H9 (cell line): ENCODE data around the gene ABCA7. TPM values are rescaled to one million over a fixed set of nuclear protein-coding genes. Genes with fewer than 3 reads are reported as not detected.
A peak's percentile ranks its signal among the peaks of the same experiment; 100 is the strongest.

Experiments used
- DNase-seq: peaks from one replicate; pipeline ENCODE4 v3.0.0-alpha.2; 2017
- H2AFZ ChIP-seq: one replicate; pipeline ENCODE4 v1.6.1; 2013; ENCODE audit warnings: mild to moderate bottlenecking, low read length, control low read depth, moderate library complexity
- H2AK5ac ChIP-seq: 2 replicates; pipeline ENCODE4 v1.6.1; 2013; ENCODE audit warnings: low read length, control low read depth, mixed read lengths; ENCODE audit not compliant: insufficient read length
- H2BK120ac ChIP-seq: one replicate; pipeline ENCODE4 v1.6.1; 2013; ENCODE audit warnings: low read depth, mild to moderate bottlenecking, low read length, control low read depth, inconsistent platforms; ENCODE audit not compliant: poor library complexity, severe bottlenecking
- H2BK12ac ChIP-seq: 2 replicates; pipeline ENCODE4 v1.6.1; 2013; ENCODE audit warnings: low read length, control low read depth, mixed read lengths, low read depth; ENCODE audit not compliant: insufficient read length
- H2BK15ac ChIP-seq: 2 replicates; pipeline ENCODE4 v1.6.1; 2013; ENCODE audit warnings: low read depth, low read length, control low read depth
- H2BK20ac ChIP-seq: one replicate; pipeline ENCODE4 v1.6.1; 2013; ENCODE audit warnings: low read depth, mild to moderate bottlenecking, low read length, control low read depth, inconsistent platforms; ENCODE audit not compliant: poor library complexity, severe bottlenecking
- H2BK5ac ChIP-seq: 2 replicates; pipeline ENCODE4 v1.6.1; 2013; ENCODE audit warnings: low read length, control low read depth, mixed read lengths; ENCODE audit not compliant: insufficient read length
- H3K14ac ChIP-seq: 2 replicates; pipeline ENCODE4 v1.6.1; 2013; ENCODE audit warnings: low read length, control low read depth; ENCODE audit not compliant: insufficient read depth
- H3K18ac ChIP-seq: 2 replicates; pipeline ENCODE4 v1.6.1; 2013; ENCODE audit warnings: low read depth, mild to moderate bottlenecking, mixed read lengths, low read length, control low read depth; ENCODE audit not compliant: insufficient read length
- H3K23ac ChIP-seq: 2 replicates; pipeline ENCODE4 v1.6.1; 2013; ENCODE audit warnings: low read length, control low read depth, mixed read lengths, low read depth; ENCODE audit not compliant: insufficient read length
- H3K23me2 ChIP-seq: 2 replicates; pipeline ENCODE4 v1.6.1; 2013; ENCODE audit warnings: low read depth, mild to moderate bottlenecking, mixed read lengths, low read length, control low read depth; ENCODE audit not compliant: insufficient read length, poor library complexity, severe bottlenecking
- H3K27ac ChIP-seq: 2 replicates; pipeline ENCODE4 v1.5.1; 2013; ENCODE audit warnings: low read length, control low read depth, mixed read lengths, low read depth; ENCODE audit not compliant: insufficient read length
- H3K27me3 ChIP-seq: 2 replicates; pipeline ENCODE4 v1.6.1; 2013; ENCODE audit warnings: low read length, control low read depth, inconsistent platforms; ENCODE audit not compliant: insufficient read depth
- H3K4ac ChIP-seq: 2 replicates; pipeline ENCODE4 v1.6.1; 2013; ENCODE audit warnings: low read depth, mild to moderate bottlenecking, control low read depth, inconsistent platforms, low read length, moderate library complexity
- H3K4me1 ChIP-seq: 2 replicates; pipeline ENCODE4 v1.6.1; 2013; ENCODE audit warnings: low read length, control low read depth, inconsistent platforms; ENCODE audit not compliant: insufficient read depth
- H3K4me2 ChIP-seq: 2 replicates; pipeline ENCODE4 v1.6.1; 2013; ENCODE audit warnings: low read length, control low read depth, mixed read lengths; ENCODE audit not compliant: insufficient read length, insufficient read depth
- H3K56ac ChIP-seq: 2 replicates; pipeline ENCODE4 v1.6.1; 2013; ENCODE audit warnings: low read depth, mild to moderate bottlenecking, mixed read lengths, low read length, control low read depth; ENCODE audit not compliant: insufficient read length
- H3K79me1 ChIP-seq: 2 replicates; pipeline ENCODE4 v1.6.1; 2013; ENCODE audit warnings: low read depth, mild to moderate bottlenecking, moderate library complexity, low read length, control low read depth, inconsistent platforms; ENCODE audit not compliant: insufficient read depth, poor library complexity, severe bottlenecking
- H3K79me2 ChIP-seq: 2 replicates; pipeline ENCODE4 v1.6.1; 2013; ENCODE audit warnings: low read length, control low read depth, inconsistent platforms; ENCODE audit not compliant: insufficient read depth
- H3K9ac ChIP-seq: 2 replicates; pipeline ENCODE4 v1.6.1; 2013; ENCODE audit warnings: low read length, control low read depth, mixed read lengths; ENCODE audit not compliant: insufficient read length; ENCODE audit errors: extremely low read depth
- H3K9me3 ChIP-seq: one replicate; pipeline ENCODE4 v1.6.1; 2013; ENCODE audit warnings: low read depth, low read length, inconsistent platforms; ENCODE audit not compliant: control insufficient read depth
- H3T11ph ChIP-seq: one replicate; pipeline ENCODE4 v1.6.1; 2013; ENCODE audit warnings: mild to moderate bottlenecking, low read length, control low read depth, inconsistent platforms
- H4K20me1 ChIP-seq: one replicate; pipeline ENCODE4 v1.6.1; 2013; ENCODE audit not compliant: control insufficient read depth, insufficient read length, insufficient read depth
- H4K5ac ChIP-seq: 2 replicates; pipeline ENCODE4 v1.6.1; 2013; ENCODE audit warnings: low read depth, mild to moderate bottlenecking, mixed read lengths, low read length, control low read depth; ENCODE audit not compliant: insufficient read length
- H4K8ac ChIP-seq: replicated peaks from 2 replicates; pipeline ENCODE4 v1.6.1; 2013; ENCODE audit warnings: low read length, control low read depth, mixed read lengths, low read depth; ENCODE audit not compliant: insufficient read length
- H4K91ac ChIP-seq: 2 replicates; pipeline ENCODE4 v1.6.1; 2013; ENCODE audit warnings: low read depth, mild to moderate bottlenecking, moderate library complexity, mixed read lengths, low read length, control low read depth; ENCODE audit not compliant: insufficient read length
- H3K27ac Mint-ChIP-seq, 3 experiments: 2 replicates in 2 of 3; 3 replicates in 1 of 3; pipeline ENCODE4 v1.8.0; 2020 to 2021; ENCODE audit warnings: mixed read lengths in 3 of 3, mild to moderate bottlenecking in 1 of 3, moderate library complexity in 1 of 3
- H3K27me3 Mint-ChIP-seq: 2 replicates; pipeline ENCODE4 v1.8.0; 2021; ENCODE audit warnings: low read depth, mild to moderate bottlenecking, moderate library complexity, mixed read lengths
- H3K36me3 Mint-ChIP-seq, 3 experiments: 2 replicates in 2 of 3; 3 replicates in 1 of 3; pipeline ENCODE4 v1.8.0; 2020 to 2021; ENCODE audit warnings: low read depth in 3 of 3, mixed read lengths in 3 of 3; ENCODE audit not compliant: insufficient read depth in 1 of 3
- H3K4me1 Mint-ChIP-seq, 2 experiments: 2 replicates each; pipeline ENCODE4 v1.8.0; 2020; ENCODE audit warnings: mixed read lengths in 2 of 2
- H3K4me3 Mint-ChIP-seq, 2 experiments: 2 replicates in 1 of 2; 3 replicates in 1 of 2; pipeline ENCODE4 v1.8.0; 2020 to 2021; ENCODE audit warnings: mild to moderate bottlenecking in 2 of 2, mixed read lengths in 2 of 2, moderate library complexity in 1 of 2
- H3K9me3 Mint-ChIP-seq, 2 experiments: 2 replicates in 1 of 2; 3 replicates in 1 of 2; pipeline ENCODE4 v1.8.0; 2020; ENCODE audit warnings: mild to moderate bottlenecking in 2 of 2, mixed read lengths in 2 of 2, moderate library complexity in 1 of 2
- CTCF ChIP-seq: fragments of 200-600 bp; sonication (generic); conservative IDR thresholded peaks from 3 replicates; pipeline ENCODE4 v1.8.0; 2021; ENCODE audit warnings: antibody characterized with exemption, mild to moderate bottlenecking
- WGBS: extraction: QIAGEN DNeasy Blood & Tissue Kit; methylation state at CpG from one replicate; pipeline ENCODE4 v1.1.7; 2013; ENCODE audit warnings: missing lambda C conversion rate, low lambda C conversion rate, mixed read lengths; ENCODE audit not compliant: insufficient read length; ENCODE audit errors: extremely low coverage; 5-methylcytosine and 5-hydroxymethylcytosine counted together
- total RNA-seq: library from RNA; stranded (reverse); gene quantifications from 2 replicates; pipeline ENCODE4 v1.2.1, GENCODE V29; 2021

ABCA7 gene
- total RNA-seq, 1 experiment from 2014 or later = 34.6 TPM

- H3K4me1 ChIP-seq = no peaks in the 10 kb centered on the region
- H3K56ac ChIP-seq = no peak overlapping the region
- no peak overlapping the region for H4K91ac ChIP-seq
- Mint-ChIP-seq H3K27me3 (peaks cover 3% of the 10 kb centered on the region; the same call in 1 of the 2 replicates), H3K4me3 (no peak overlapping the region; a peak in 2 of 5 replicates), H3K36me3 (peaks cover 30 to 53% (median 47%) of the 10 kb centered on the region in 3 experiments), H3K27ac (peak overlapping the region in 2 of 3 experiments; percentile 17 to 79; a peak in 3 of 7 replicates), H3K4me1 (peaks cover 13 to 25% of the 10 kb centered on the region in 2 experiments), H3K9me3 (no peaks in the 10 kb centered on the region)
- no peak for TF ChIP-seq CTCF
- H3K9me3 ChIP-seq = no peaks in the 10 kb centered on the region
- H3K18ac ChIP-seq = no peak overlapping the region
- peaks cover 9% of the 10 kb centered on the region for H3K23me2 ChIP-seq
- no peak overlapping the region for H3K14ac ChIP-seq
- WGBS = no CpG with 5 or more reads among the region's 22 CpGs
- no peak overlapping the region for H3K9ac ChIP-seq
- H2BK20ac ChIP-seq = no peak overlapping the region
- H4K8ac ChIP-seq = no peak overlapping the region
- H3K79me1 ChIP-seq = no peaks in the 10 kb centered on the region
- no peak overlapping the region for H2BK5ac ChIP-seq
- no peak overlapping the region for H3K23ac ChIP-seq
- no peaks in the 10 kb centered on the region for H3K27me3 ChIP-seq
- DNase-seq = no peak
- H4K5ac ChIP-seq = no peak overlapping the region
- no peak overlapping the region for H2BK15ac ChIP-seq
- no peak overlapping the region for H2AFZ ChIP-seq
- no peak overlapping the region for H3K4me2 ChIP-seq
- H3K4ac ChIP-seq = no peak overlapping the region
- no peak overlapping the region for H2BK120ac ChIP-seq
- no peaks in the 10 kb centered on the region for H4K20me1 ChIP-seq
- H3K27ac ChIP-seq = no peak overlapping the region
- no peaks in the 10 kb centered on the region for H3K79me2 ChIP-seq
- H3T11ph ChIP-seq = no peak overlapping the region
- H2AK5ac ChIP-seq = no peak overlapping the region
- no peak overlapping the region for H2BK12ac ChIP-seq
These were observed 2.3 kb upstream of the ABCA7 start for GRCh38 chr19:1037621-1038064.
